ENCODE data around the gene ATP6V1B1.

Gene ATP6V1B1

DNA sequence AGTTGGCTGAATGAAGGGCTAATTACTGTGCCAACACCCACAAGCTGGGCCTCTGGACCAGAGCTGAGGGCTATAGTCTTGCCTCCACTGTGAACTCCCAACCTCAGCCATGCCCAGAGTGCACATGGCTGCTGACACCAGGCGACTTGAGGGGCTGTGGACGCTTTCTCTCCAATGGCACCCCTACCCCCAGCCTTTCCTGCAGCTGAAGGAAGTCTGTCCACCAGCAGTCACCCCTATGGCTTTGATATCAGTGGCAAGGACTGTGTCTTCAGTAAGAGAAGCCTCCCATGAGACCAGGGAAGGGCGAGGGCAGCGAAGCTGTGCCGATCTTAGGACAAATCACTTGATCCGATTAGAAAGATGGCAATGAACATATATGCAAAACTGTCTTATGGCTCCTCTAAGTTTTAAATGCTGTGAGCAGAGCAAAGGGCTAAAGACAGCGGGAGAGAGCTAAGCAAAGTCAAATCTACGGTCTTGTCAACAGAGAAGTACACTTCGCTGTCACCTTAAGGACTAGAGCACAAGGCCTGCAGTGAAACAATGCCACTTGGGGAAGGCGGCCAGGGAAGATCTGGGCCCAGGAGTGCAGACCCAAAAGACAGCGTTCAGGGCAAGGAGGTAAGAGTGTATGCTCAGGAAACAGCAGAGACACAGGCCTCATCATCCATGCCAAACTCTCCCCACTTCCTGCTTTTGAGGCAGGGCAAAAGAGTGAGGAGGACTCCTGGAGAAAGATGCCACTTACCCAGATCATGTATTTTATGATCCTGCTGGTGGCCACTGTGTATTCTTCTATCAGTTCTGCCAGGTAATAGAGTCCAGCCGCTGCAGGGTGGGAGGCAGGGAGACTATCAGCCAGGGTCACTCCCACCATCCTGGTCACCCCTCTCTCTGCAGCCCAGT lies 57.5 kb downstream of the ATP6V1B1 start:
- no peak for TF ChIP-seq EZH2phosphoT487 (IDR thresholded peaks at IDR 0.05; ENCODE audit: borderline replicate concordance, low read length)
- TF ChIP-seq, protein P1, sequence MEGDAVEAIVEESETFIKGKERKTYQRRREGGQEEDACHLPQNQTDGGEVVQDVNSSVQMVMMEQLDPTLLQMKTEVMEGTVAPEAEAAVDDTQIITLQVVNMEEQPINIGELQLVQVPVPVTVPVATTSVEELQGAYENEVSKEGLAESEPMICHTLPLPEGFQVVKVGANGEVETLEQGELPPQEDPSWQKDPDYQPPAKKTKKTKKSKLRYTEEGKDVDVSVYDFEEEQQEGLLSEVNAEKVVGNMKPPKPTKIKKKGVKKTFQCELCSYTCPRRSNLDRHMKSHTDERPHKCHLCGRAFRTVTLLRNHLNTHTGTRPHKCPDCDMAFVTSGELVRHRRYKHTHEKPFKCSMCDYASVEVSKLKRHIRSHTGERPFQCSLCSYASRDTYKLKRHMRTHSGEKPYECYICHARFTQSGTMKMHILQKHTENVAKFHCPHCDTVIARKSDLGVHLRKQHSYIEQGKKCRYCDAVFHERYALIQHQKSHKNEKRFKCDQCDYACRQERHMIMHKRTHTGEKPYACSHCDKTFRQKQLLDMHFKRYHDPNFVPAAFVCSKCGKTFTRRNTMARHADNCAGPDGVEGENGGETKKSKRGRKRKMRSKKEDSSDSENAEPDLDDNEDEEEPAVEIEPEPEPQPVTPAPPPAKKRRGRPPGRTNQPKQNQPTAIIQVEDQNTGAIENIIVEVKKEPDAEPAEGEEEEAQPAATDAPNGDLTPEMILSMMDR (IDR thresholded peaks at IDR 0.05; ENCODE audit: low read depth, low read length, poor library complexity, severe bottlenecking): no peak
- H3K9me3 ChIP-seq (ENCODE audit: control insufficient read depth, insufficient read depth, low read length): no peaks in the 10 kb centered on the region
- no peak overlapping the region for H3K27ac ChIP-seq (ENCODE audit: low read depth, low read length)
- peaks cover 38% of the 10 kb centered on the region for H3K79me2 ChIP-seq (ENCODE audit: control insufficient read depth, low read length)
- H3K36me3 ChIP-seq (ENCODE audit: control insufficient read depth, low read length): peaks cover 46% of the 10 kb centered on the region
- no peaks in the 10 kb centered on the region; the same call in 1 of the 2 replicates for H3F3A ChIP-seq (ENCODE audit: control insufficient read depth, insufficient read depth)
- H3K9me2 ChIP-seq (replicated peaks; ENCODE audit: control insufficient read depth, low read length): no peaks in the 10 kb centered on the region
- H4K20me1 ChIP-seq (ENCODE audit: control insufficient read depth, insufficient read depth, low read depth, low read length): peaks cover 9% of the 10 kb centered on the region
- H3K27me3 ChIP-seq (ENCODE audit: control insufficient read depth, low read length): no peaks in the 10 kb centered on the region
- H3K4me1 ChIP-seq (ENCODE audit: control insufficient read depth, low read length): peaks cover 21% of the 10 kb centered on the region
- H3K4me3 ChIP-seq (ENCODE audit: low read length): peak overlapping the region; percentile 91
- H3K4me2 ChIP-seq (ENCODE audit: low read length): peak overlapping the region; percentile 93

DNA sequence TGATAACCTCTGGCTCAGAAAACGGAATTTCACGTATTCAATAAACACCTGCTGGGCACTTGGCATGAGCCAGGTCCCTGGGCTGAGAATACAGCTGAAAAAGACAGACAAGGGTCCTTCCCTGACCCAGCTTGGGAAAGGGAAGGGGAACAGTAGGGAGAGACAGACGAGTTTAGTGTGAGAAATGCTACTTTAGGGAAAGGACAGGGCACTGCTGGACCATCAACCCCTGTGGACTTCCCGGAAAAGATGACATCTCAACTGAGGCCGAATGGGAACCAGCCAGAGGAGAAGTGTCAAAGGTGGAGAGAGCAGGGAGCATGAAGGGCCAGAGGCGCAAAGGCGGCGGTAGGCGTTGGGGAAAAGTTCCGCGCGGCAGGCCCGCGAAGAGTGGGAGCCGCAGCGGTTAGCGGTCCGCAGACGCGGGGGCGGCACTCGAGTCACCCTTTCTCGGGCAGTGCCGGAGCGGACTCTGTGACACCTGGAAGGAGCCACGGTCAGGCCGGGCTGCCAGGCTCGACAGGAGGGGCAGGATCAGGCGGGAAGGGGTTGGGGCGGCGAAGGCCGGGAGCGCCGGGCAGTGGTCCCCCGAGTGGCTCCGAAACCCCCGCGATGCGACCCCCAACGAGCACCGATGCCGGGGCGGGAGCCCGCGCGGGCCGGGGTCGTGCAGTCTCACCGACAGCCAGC lies 58.5 kb downstream of the ATP6V1B1 start:
- Histone ChIP-seq H3K27ac (ENCODE audit: low read depth, low read length) (0 out of 2 replicates have a peak overlapping the region, but pooled peaks have one; percentile 31), H3K4me1 (ENCODE audit: control insufficient read depth, low read length) (peaks cover 21% of the 10 kb centered on the region), H3K4me2 (ENCODE audit: low read length) (peak overlapping the region; percentile 93), H3K27me3 (ENCODE audit: control insufficient read depth, low read length) (no peaks in the 10 kb centered on the region), H3K36me3 (ENCODE audit: control insufficient read depth, low read length) (peaks cover 37% of the 10 kb centered on the region), H4K20me1 (ENCODE audit: control insufficient read depth, insufficient read depth, low read depth, low read length) (peaks cover 9% of the 10 kb centered on the region), H3K79me2 (ENCODE audit: control insufficient read depth, low read length) (peaks cover 38% of the 10 kb centered on the region), H3K9me3 (ENCODE audit: control insufficient read depth, insufficient read depth, low read length) (no peaks in the 10 kb centered on the region), H3F3A (ENCODE audit: control insufficient read depth, insufficient read depth) (peaks cover 3% of the 10 kb centered on the region; the same call in 1 of the 2 replicates), H3K9me2 (replicated peaks; ENCODE audit: control insufficient read depth, low read length) (no peaks in the 10 kb centered on the region), H3K4me3 (ENCODE audit: low read length) (peak overlapping the region; percentile 91)
- TF ChIP-seq EZH2phosphoT487 (IDR thresholded peaks at IDR 0.05; ENCODE audit: borderline replicate concordance, low read length): no peak
- TF ChIP-seq, protein P1 (IDR thresholded peaks at IDR 0.05; ENCODE audit: low read depth, low read length, poor library complexity, severe bottlenecking): no peak

DNA sequence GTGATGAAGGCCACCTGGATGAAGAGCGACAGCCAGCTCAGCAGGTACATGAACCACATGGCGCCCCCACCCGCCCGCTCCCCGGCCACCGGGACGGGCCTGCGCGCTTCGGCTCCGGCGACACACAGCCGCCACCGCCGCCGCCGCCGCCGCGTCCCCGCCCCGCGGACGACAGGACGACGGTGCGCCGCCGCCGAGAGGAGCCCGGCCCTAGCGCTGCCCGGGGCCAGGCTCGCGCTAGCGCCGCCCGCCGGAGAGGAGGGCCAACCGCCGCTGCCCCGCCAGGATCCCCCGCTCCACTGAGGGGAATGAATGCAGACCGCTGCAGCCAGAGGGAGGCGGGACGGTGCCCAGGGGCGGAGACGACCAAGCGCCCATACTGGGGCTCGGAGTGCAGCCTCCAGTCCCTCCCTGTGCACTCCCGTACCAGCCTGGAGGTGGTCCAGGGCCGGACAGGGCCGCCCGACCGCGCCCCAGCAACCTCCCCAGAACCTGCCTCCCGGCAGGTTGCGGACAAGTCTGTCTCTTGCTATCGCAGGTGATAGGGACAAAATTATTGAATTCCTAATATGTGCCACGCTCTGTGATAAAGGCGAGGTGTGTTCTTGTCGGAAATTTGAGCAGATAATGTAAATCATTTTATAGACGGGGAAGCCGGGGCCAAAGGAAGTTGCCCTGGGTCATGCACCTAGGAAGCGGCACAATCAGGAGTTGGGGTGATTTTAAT lies 59.2 kb downstream of the ATP6V1B1 start, which contains the start of gene TEX261:
Gene TEX261 (minus strand): TSS at position 175 of the 727 bp plus-strand sequence. CDS start 116 bp downstream, at position 59.
- peaks cover 38% of the 10 kb centered on the region for H3K79me2 ChIP-seq (ENCODE audit: control insufficient read depth, low read length)
- peaks cover 30% of the 10 kb centered on the region for H3K36me3 ChIP-seq (ENCODE audit: control insufficient read depth, low read length)
- no peaks in the 10 kb centered on the region for H3K9me3 ChIP-seq (ENCODE audit: control insufficient read depth, insufficient read depth, low read length)
- H3K9me2 ChIP-seq (replicated peaks; ENCODE audit: control insufficient read depth, low read length): no peaks in the 10 kb centered on the region
- peaks cover 28% of the 10 kb centered on the region for H3K4me1 ChIP-seq (ENCODE audit: control insufficient read depth, low read length)
- H4K20me1 ChIP-seq (ENCODE audit: control insufficient read depth, insufficient read depth, low read depth, low read length): peaks cover 9% of the 10 kb centered on the region
- no peak for TF ChIP-seq EZH2phosphoT487 (IDR thresholded peaks at IDR 0.05; ENCODE audit: borderline replicate concordance, low read length)
- TF ChIP-seq, protein P1 (IDR thresholded peaks at IDR 0.05; ENCODE audit: low read depth, low read length, poor library complexity, severe bottlenecking): peak; percentile 55
- H3K27ac ChIP-seq (ENCODE audit: low read depth, low read length): peak within 1 kb of the TSS; percentile 45
- H3F3A ChIP-seq (ENCODE audit: control insufficient read depth, insufficient read depth): peaks cover 3% of the 10 kb centered on the region; the same call in 1 of the 2 replicates
- H3K4me3 ChIP-seq (ENCODE audit: low read length): peak within 1 kb of the TSS; percentile 91
- no peaks in the 10 kb centered on the region for H3K27me3 ChIP-seq (ENCODE audit: control insufficient read depth, low read length)
- H3K4me2 ChIP-seq (ENCODE audit: low read length): peak within 1 kb of the TSS; percentile 93

All from DOHH2 (cell line).